RKO (cell line): ENCODE data around the gene CEACAM21.

Experiments
- DNase-seq: peaks from one replicate; pipeline ENCODE4 v3.0.0-alpha.2; 2016; ENCODE audit warnings: low spot score

CEACAM21 gene

GRCh38 chr19:41619018-41619556 lies 43.1 kb downstream of the CEACAM21 start:
- DNase-seq = no peak

GRCh38 chr19:41620171-41620570 lies 44.2 kb downstream of the CEACAM21 start:
- no peak for DNase-seq

DNA sequence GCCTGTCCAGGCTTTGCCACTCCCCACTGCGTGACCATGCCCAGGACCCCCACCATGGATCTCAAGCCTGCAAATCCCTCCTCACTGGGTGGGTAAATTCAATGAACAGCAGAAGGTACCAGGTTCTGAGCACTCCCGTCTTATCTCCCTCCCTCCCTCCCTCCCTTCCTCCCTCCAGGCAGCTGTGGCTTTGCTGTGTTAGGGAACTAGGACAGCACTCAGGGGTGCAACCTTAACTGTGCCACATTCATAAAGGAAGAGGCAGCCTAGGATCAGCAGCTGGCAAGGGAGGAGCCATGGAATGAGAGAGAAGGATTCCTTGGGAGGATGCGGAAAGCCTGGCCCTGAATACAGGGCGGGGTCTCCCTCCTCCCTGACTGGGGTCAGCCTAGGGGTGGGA lies 45.3 kb downstream of the CEACAM21 start:
- no peak for DNase-seq

DNA sequence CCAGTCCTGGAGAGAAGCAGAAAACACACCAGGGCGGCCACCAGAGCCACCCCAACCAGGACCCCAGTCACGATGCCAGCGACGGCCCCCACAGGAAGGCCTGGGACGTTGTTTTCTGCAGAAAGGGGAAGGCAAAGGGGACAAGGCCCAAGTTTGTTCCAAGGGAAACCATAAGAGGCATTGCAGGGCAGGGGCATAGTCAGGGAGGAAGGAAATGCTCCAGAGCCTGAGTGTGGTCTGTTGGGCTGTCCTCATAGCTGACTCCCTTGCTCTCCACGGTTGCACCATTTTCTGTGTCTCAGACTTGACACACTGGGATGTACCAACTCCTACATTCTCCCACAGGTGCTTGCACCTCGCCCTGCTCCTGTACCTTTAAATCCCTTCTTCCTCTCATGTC lies 45.7 kb downstream of the CEACAM21 start:
- DNase-seq = no peak

DNA sequence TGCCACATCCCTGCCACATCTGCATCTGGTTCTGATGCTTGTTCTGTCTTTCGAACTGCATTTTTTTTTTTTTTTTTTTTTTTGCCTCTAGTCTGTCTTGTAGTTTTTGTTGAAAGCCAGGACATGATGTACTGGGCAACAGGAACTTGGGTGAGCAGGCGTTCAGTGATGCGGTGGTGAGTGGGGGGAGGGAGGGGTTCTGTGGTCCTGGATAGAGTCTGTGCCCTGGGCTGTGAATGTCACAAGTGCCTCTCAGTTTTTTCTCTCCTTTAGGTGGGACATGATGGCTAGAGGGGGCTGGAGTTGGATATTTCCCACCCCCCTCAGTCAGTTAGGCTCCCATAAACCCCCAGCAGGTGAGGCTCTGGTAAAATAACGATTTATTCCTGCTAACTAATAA lies 47.4 kb downstream of the CEACAM21 start:
- no peak for DNase-seq

- DNase-seq = no peak
Measured at GRCh38 chr19:41624515-41624914, 48.5 kb downstream of the CEACAM21 start.

DNA sequence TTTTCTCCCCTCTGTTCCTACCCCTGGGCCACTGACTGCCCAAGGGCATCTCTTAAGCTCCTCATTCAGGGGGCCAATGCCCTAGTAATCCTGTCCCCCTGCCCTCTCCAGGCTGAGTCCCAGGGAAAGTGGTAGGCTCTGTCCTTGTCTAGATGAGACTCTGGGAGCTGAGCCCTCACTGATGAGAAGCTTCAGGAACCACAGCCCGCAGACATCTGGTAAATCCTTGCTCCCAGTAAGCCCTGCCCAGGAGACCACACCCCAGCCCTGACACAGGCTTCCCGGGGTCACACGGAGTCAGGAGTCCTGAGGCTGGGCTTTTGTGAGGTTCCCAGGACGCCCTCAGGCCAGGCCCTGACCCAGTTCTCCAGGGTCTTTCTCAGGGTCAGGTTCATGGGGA lies 49.0 kb downstream of the CEACAM21 start:
- DNase-seq = no peak

DNA sequence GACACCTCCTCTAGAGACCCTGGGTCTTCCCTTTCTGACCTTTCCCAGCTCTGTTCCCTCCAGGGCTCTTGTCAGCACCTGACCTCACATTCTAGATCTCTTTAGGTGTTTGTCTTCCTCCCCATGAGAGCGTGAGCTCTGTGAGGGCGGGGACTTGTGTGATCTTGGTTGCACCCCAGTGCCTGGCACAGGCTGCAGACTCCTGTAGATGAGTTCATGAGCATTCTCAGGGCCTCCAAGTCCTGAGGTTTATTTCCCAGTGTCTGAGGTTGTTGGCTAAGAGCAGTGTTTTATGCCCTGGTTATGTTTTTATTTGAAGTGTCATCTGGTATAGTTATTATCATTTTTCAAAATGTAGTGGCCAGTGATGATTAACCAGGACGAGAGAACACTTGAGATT lies 50.3 kb downstream of the CEACAM21 start:
- no peak for DNase-seq

DNA sequence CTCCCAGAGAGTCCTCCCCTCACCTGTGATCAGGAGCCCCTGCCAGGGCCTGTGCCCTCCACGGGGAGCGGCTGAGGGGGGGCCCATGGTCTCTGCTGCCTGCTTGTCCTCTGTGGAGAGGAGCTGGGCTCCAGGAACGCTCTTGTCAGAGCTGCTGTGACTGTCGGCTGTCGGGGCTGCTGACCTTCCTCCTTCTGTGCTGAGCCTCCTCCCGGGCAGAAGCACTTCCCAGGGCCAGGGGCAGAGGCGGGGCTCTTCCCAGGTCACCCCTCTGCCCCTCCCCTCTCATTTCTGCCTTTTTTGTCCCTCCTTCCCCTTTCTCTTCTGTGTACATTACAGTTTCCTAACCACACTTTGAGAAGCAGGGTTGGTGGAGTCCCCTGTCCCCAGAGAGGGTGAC lies 50.9 kb downstream of the CEACAM21 start, which contains the start of gene CEACAM4:
Gene CEACAM4, minus strand, starts transcription at position 198 of the 400 bp plus-strand sequence. Its CDS starts 111 bp downstream, at position 87.
- DNase-seq = no peak

DNA sequence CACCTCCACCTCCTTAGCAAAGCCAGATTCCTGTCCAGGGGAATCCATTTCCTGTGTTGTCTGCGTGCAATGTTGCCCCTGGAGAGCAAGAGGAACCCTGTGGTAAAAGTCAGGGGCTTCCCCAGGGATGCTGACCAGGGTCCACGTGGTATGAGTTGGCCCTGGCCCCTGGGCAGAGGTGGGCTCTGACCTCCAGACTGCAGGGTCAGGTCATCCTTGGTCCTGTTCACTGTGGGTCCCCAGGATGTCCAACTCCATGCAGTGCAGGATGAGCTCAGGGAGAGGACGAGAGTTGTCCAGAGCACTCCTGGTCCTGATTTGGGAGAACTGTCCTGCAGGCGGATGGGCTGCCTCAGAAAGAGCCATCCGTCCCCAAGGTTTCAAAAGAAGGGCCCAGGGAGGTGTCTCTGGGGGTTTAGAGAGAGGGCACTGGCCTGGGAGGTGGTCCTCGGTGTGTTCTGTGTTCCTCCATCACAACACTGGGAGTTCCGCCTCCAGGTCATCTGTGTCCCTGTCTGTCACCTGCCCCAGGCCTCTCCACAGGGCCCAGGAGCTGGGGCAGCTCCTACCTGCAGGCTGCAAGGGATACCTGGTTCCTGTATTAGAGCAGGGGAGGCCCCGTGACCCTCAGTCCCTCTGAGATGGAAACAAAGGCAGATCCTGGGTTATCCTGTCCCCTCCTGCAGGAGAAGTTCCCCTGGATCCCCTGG lies 52.2 kb downstream of the CEACAM21 start:
- no peak for DNase-seq
